Measurements from ENCODE around the gene LRP1B.

- TF ChIP-seq POLR2AphosphoS5 (IDR thresholded peaks at IDR 0.05; ENCODE audit: low read depth, low read length) (no peak), POLR2A (IDR thresholded peaks at IDR 0.05; ENCODE audit: low read depth, low read length) (no peak)
Observed at GRCh38 chr2:140508756-140509155, 1622.1 kb downstream of the LRP1B start.
